OCI-LY1 (cell line): ENCODE results near the gene HCN4.

Experiments used
- H2AFZ ChIP-seq: fragments of 200-600 bp; sonication (generic), shearing (Covaris generic); 2 replicates; pipeline ENCODE4 v1.6.0; 2014; ENCODE audit warnings: antibody characterized with exemption, mild to moderate bottlenecking, low read length
- H3F3A ChIP-seq: fragments of 200-600 bp; sonication (generic), shearing (Covaris generic); 2 replicates; pipeline ENCODE4 v1.6.0; 2014; ENCODE audit warnings: mild to moderate bottlenecking, antibody characterized with exemption, low read length, moderate library complexity; ENCODE audit not compliant: insufficient read depth
- H3K27ac ChIP-seq: fragments of 200-600 bp; sonication (generic); 2 replicates; pipeline ENCODE4 v1.5.1; 2014; ENCODE audit warnings: low read length, mixed run types, mild to moderate bottlenecking, low read depth; ENCODE audit not compliant: poor library complexity, severe bottlenecking
- H3K27me3 ChIP-seq: fragments of 200-600 bp; sonication (generic); 2 replicates; pipeline ENCODE4 v1.6.0; 2014; ENCODE audit warnings: antibody characterized with exemption, mild to moderate bottlenecking, low read length, moderate library complexity; ENCODE audit not compliant: insufficient read depth
- H3K36me3 ChIP-seq: fragments of 200-600 bp; sonication (generic); 2 replicates; pipeline ENCODE4 v1.6.1; 2014; ENCODE audit warnings: mild to moderate bottlenecking, antibody characterized with exemption, low read length, moderate library complexity, mixed read lengths; ENCODE audit not compliant: insufficient read depth
- H3K4me1 ChIP-seq: fragments of 200-600 bp; sonication (generic); 2 replicates; pipeline ENCODE4 v1.5.1; 2014; ENCODE audit warnings: mild to moderate bottlenecking, low read length, moderate library complexity; ENCODE audit not compliant: insufficient read depth, severe bottlenecking
- H3K4me2 ChIP-seq: fragments of 200-600 bp; sonication (generic), shearing (Covaris generic); 2 replicates; pipeline ENCODE4 v1.6.1; 2014; ENCODE audit warnings: low read length
- H3K4me3 ChIP-seq: fragments of 200-600 bp; sonication (generic); 2 replicates; pipeline ENCODE4 v1.5.1; 2014; ENCODE audit warnings: low read length, low read depth, mild to moderate bottlenecking, mixed read lengths; ENCODE audit not compliant: poor library complexity, severe bottlenecking
- H3K79me2 ChIP-seq: fragments of 200-600 bp; shearing (Covaris generic); 2 replicates; pipeline ENCODE4 v1.6.1; 2016; ENCODE audit warnings: mixed run types, low read length, mixed read lengths; ENCODE audit not compliant: insufficient read depth
- H3K9ac ChIP-seq: fragments of 200-600 bp; sonication (generic), shearing (Covaris generic); 2 replicates; pipeline ENCODE4 v1.6.1; 2014; ENCODE audit warnings: mild to moderate bottlenecking, low read length, mixed read lengths
- H3K9me2 ChIP-seq: fragments of 200-600 bp; sonication (generic), shearing (Covaris generic); 2 replicates; pipeline ENCODE4 v1.6.1; 2014; ENCODE audit warnings: low read depth, mild to moderate bottlenecking, low read length, mixed read lengths
- H3K9me3 ChIP-seq: fragments of 200-600 bp; shearing (Covaris generic); 2 replicates; pipeline ENCODE4 v1.6.1; 2014; ENCODE audit warnings: low read length, mixed read lengths
- H4K20me1 ChIP-seq: fragments of 200-600 bp; sonication (generic), shearing (Covaris generic); 2 replicates; pipeline ENCODE4 v1.6.0; 2016; ENCODE audit warnings: mild to moderate bottlenecking, low read length; ENCODE audit not compliant: insufficient read depth
- CTCF ChIP-seq: fragments of 200-600 bp; sonication (generic), shearing (Covaris generic); IDR thresholded peaks from 2 replicates; pipeline ENCODE4 v1.5.1; 2017; ENCODE audit warnings: mild to moderate bottlenecking, antibody characterized with exemption, low read length, moderate library complexity, mixed read lengths
- EZH2 ChIP-seq: fragments of 200-600 bp; sonication (generic), shearing (Covaris generic); IDR thresholded peaks from 2 replicates; pipeline ENCODE4 v1.8.0; 2017; ENCODE audit warnings: borderline replicate concordance, mixed run types, mild to moderate bottlenecking, antibody characterized with exemption, low read length, moderate library complexity, mixed read lengths

Gene HCN4

GRCh38 chr15:73335026-73335425 is 33.7 kb downstream of the HCN4 start:
- Histone ChIP-seq H3K79me2 (no peaks in the 10 kb centered on the region), H3K27me3 (0 out of 2 replicates have a peak, but pooled peaks cover 3% of the 10 kb centered on the region), H3F3A (no peaks in the 10 kb centered on the region), H3K4me3 (no peak overlapping the region), H3K36me3 (no peaks in the 10 kb centered on the region), H4K20me1 (no peaks in the 10 kb centered on the region), H2AFZ (no peak overlapping the region), H3K4me2 (no peak overlapping the region), H3K27ac (no peak overlapping the region), H3K4me1 (no peaks in the 10 kb centered on the region), H3K9ac (no peak overlapping the region), H3K9me3 (no peaks in the 10 kb centered on the region), H3K9me2 (no peaks in the 10 kb centered on the region)
- no peak for TF ChIP-seq CTCF
- TF ChIP-seq EZH2, result no peak

- Histone ChIP-seq H3K9me2 (no peaks in the 10 kb centered on the region), H3K27ac (no peak overlapping the region), H2AFZ (no peak overlapping the region), H3K36me3 (no peaks in the 10 kb centered on the region), H3K79me2 (no peaks in the 10 kb centered on the region), H3K4me2 (no peak overlapping the region), H3K9me3 (no peaks in the 10 kb centered on the region), H3F3A (no peaks in the 10 kb centered on the region), H3K4me3 (no peak overlapping the region), H4K20me1 (no peaks in the 10 kb centered on the region), H3K27me3 (0 out of 2 replicates have a peak, but pooled peaks cover 3% of the 10 kb centered on the region), H3K9ac (no peak overlapping the region), H3K4me1 (no peaks in the 10 kb centered on the region)
- TF ChIP-seq EZH2, result no peak
- no peak for TF ChIP-seq CTCF
Measured at GRCh38 chr15:73334086-73334485, 34.7 kb downstream of the HCN4 start.

- H3F3A ChIP-seq, result no peaks in the 10 kb centered on the region
- H3K9me3 ChIP-seq, result no peaks in the 10 kb centered on the region
- no peak overlapping the region for H3K4me2 ChIP-seq
- no peaks in the 10 kb centered on the region for H3K4me1 ChIP-seq
- TF ChIP-seq CTCF (no peak), EZH2 (no peak)
- H3K27me3 ChIP-seq, result 0 out of 2 replicates have a peak, but pooled peaks cover 3% of the 10 kb centered on the region
- H3K9me2 ChIP-seq, result no peaks in the 10 kb centered on the region
- H2AFZ ChIP-seq, result no peak overlapping the region
- H3K79me2 ChIP-seq, result no peaks in the 10 kb centered on the region
- no peak overlapping the region for H3K27ac ChIP-seq
- no peaks in the 10 kb centered on the region for H4K20me1 ChIP-seq
- no peak overlapping the region for H3K9ac ChIP-seq
- no peaks in the 10 kb centered on the region for H3K36me3 ChIP-seq
- no peak overlapping the region for H3K4me3 ChIP-seq
Measured at GRCh38 chr15:73333001-73333400, 35.8 kb downstream of the HCN4 start.
